ENCODE results near the gene NPHP4. TPM values are rescaled to one million over a fixed set of nuclear protein-coding genes. Genes with fewer than 3 reads are reported as not detected.

Gene NPHP4
- polyA plus RNA-seq, 2 of the 4 experiments (the other 2 are of a cell fraction), result 2.9 to 5.1 TPM

DNA sequence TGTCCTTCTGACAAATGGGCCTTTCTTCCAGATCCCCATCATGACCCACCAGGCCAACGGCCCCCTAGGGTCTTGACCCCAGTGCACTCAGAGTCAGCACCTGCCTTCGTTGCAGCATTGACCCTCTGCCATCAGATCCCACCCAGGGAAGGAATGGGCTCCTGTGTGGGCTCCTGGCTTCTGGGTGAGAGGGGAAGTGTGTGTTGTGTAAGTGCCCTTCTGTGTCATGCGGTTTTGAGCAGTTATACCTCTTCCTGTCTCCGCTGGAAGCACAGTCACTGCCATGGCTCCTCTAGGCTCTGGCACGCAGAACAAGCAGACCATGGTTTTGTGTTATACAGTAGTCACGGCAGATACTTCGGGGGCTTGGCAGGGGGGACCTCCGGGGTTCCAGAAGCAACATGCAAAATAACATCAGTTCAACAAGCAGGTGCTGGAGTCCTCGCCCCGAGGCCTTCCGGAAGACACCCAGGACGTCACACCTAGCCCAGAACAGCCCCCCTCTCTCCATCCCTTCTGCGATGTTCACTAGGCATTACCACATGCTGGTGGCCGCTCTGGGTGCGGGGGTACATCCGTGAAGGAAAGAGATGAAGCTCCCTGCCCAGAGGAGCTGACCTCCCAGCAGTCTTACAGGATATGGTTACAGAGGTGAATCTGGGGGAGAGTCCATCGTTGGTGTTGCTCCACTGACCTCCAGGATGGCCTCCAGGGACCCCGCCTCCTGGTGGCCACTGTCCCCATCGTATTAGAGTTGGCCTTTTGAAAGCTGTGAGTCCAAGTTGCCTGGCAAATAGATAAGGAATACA, 36.0 kb upstream of the NPHP4 start:
- Histone ChIP-seq H3K27ac (no peak overlapping the region), H3K4me3 (no peak overlapping the region), H3K4me1 (peaks cover 16% of the 10 kb centered on the region; the same call in 2 of the 3 replicates), H3K4me2 (no peak overlapping the region), H3K9me3 (no peaks in the 10 kb centered on the region)
- CTCF ChIA-PET, result no interaction called here
- ATAC-seq (no peak), DNase-seq (ENCODE audit: low read depth in 1 of 2, low spot score in 1 of 2) (no peak), FAIRE-seq (no peak)
- TF ChIP-seq HDAC2 (IDR thresholded peaks at IDR 0.05), result no peak
- no peak for TF ChIP-seq RFX5 (IDR thresholded peaks at IDR 0.05)
- TF ChIP-seq TFCP2L1 (CRISPR knock-in tag; IDR thresholded peaks at IDR 0.05), result no peak
- TF ChIP-seq, protein P1, sequence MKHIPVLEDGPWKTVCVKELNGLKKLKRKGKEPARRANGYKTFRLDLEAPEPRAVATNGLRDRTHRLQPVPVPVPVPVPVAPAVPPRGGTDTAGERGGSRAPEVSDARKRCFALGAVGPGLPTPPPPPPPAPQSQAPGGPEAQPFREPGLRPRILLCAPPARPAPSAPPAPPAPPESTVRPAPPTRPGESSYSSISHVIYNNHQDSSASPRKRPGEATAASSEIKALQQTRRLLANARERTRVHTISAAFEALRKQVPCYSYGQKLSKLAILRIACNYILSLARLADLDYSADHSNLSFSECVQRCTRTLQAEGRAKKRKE (CRISPR knock-in tag; IDR thresholded peaks at IDR 0.05; ENCODE audit: low read depth), result no peak
- no peak for TF ChIP-seq HOXB5 (CRISPR knock-in tag; IDR thresholded peaks at IDR 0.05)
- no peak for TF ChIP-seq FOXS1 (CRISPR knock-in tag; IDR thresholded peaks at IDR 0.05)
- POLR2A ChIA-PET, result no interaction called here
- WGBS (ENCODE audit: missing lambda C conversion rate), result 79% methylated on average over 12 of the region's 19 CpGs

DNA sequence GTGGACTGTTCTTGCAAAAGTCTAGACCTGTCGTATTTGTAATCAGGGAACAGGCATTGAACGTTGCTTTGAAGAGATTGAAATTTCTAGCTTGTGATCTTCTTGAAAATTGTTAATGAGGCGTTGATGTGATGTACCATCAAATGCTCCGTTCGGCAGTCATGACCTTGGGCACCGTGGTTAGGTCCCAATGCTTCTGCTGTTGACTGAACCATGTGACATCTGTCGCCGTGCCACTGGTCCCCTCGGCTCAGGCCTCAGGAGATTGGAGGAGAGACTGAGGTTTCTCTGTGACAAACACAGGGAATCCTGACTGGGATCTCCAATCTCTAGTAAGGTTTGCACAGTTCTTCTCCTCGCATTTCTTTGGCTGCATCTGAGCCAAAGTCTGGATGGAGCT, 35.4 kb upstream of the NPHP4 start:
- FAIRE-seq (no peak), ATAC-seq (no peak), DNase-seq (ENCODE audit: low read depth in 1 of 2, low spot score in 1 of 2) (no peak)
- TF ChIP-seq, protein P2, sequence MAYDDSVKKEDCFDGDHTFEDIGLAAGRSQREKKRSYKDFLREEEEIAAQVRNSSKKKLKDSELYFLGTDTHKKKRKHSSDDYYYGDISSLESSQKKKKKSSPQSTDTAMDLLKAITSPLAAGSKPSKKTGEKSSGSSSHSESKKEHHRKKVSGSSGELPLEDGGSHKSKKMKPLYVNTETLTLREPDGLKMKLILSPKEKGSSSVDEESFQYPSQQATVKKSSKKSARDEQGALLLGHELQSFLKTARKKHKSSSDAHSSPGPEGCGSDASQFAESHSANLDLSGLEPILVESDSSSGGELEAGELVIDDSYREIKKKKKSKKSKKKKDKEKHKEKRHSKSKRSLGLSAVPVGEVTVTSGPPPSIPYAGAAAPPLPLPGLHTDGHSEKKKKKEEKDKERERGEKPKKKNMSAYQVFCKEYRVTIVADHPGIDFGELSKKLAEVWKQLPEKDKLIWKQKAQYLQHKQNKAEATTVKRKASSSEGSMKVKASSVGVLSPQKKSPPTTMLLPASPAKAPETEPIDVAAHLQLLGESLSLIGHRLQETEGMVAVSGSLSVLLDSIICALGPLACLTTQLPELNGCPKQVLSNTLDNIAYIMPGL (CRISPR knock-in tag; IDR thresholded peaks at IDR 0.05; ENCODE audit: borderline replicate concordance), result no peak
- TF ChIP-seq KDM1A (IDR thresholded peaks at IDR 0.05; ENCODE audit: low read depth) (no peak), FOSL2 (IDR thresholded peaks at IDR 0.05) (no peak), FOSL2 (CRISPR knock-in tag; IDR thresholded peaks at IDR 0.05) (no peak), NPAS2 (CRISPR knock-in tag; IDR thresholded peaks at IDR 0.05; ENCODE audit: borderline replicate concordance) (no peak)
- 87% methylated on average over 10 of the region's 10 CpGs for WGBS (ENCODE audit: missing lambda C conversion rate)
- H3K27ac ChIP-seq, result no peak overlapping the region
- POLR2A ChIA-PET, result no interaction called here
- CTCF ChIA-PET, result no interaction called here
- H3K4me1 ChIP-seq, result peaks cover 16% of the 10 kb centered on the region; the same call in 2 of the 3 replicates
- no peaks in the 10 kb centered on the region for H3K9me3 ChIP-seq
- no peak overlapping the region for H3K4me3 ChIP-seq
- H3K4me2 ChIP-seq, result no peak overlapping the region

DNA sequence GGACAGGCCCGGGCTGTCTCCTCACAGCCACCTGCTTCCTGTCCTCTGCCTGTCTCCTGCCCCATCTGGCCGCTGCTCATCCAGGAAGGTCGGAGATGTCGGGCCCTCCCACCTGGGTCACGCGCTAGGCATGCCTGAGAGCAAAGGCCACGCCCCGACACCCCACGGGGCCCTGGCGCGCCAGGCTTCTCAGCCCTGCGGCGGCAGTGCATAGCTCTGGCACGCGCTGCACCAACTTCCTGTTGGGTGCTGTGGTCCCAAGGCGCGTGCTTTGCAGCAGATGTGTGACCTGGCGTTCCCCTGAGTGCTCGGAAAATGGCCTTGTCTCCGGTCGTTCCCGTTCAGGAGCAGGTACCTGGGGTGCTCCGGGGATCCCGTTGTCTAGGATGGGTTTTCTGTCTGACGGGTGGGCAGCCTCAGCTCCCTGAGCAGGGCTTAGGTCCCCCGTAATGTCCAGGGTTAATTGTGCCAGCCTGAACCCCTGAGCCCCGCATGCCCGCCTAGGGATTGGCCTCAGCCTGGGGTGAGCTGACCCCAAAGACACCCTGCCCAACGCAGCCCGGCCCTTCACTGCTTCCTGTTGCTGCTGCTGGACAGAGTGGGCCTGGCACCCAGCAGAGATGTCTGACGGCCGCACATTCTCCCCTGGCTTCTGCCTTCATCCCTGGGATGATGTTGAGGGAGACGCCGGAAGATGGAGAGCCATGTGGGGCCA, 34.0 kb upstream of the NPHP4 start:
- peaks cover 16% of the 10 kb centered on the region; the same call in 2 of the 3 replicates for H3K4me1 ChIP-seq
- WGBS (ENCODE audit: missing lambda C conversion rate), result 53% methylated on average over 10 of the region's 34 CpGs
- DNase-seq (ENCODE audit: low read depth in 1 of 2, low spot score in 1 of 2), result peak; percentile 44 to 68
- H3K27ac ChIP-seq, result peak overlapping the region; percentile 72 to 90
- peak overlapping the region; percentile 85 for H3K4me2 ChIP-seq
- H3K4me3 ChIP-seq, result peak overlapping the region; percentile 51
- FAIRE-seq, result no peak
- H3K9me3 ChIP-seq, result no peaks in the 10 kb centered on the region
- ChIA-PET POLR2A (no interaction called here), CTCF (interaction anchor here (0.9 to 1.3 kb wide), 2 partner anchors 20 to 51 kb away, joined by 3 read pairs; no protein-coding TSS in a partner anchor)
- peak; percentile 89 to 92 for ATAC-seq
- no peak for TF ChIP-seq SMC3 (IDR thresholded peaks at IDR 0.05)
- TF ChIP-seq, protein P3, sequence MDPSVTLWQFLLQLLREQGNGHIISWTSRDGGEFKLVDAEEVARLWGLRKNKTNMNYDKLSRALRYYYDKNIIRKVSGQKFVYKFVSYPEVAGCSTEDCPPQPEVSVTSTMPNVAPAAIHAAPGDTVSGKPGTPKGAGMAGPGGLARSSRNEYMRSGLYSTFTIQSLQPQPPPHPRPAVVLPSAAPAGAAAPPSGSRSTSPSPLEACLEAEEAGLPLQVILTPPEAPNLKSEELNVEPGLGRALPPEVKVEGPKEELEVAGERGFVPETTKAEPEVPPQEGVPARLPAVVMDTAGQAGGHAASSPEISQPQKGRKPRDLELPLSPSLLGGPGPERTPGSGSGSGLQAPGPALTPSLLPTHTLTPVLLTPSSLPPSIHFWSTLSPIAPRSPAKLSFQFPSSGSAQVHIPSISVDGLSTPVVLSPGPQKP (IDR thresholded peaks at IDR 0.05; ENCODE audit: low read depth, low read length), result no peak
- no peak for TF ChIP-seq CEBPB (IDR thresholded peaks at IDR 0.05)
- no peak for TF ChIP-seq MYC (IDR thresholded peaks at IDR 0.05; ENCODE audit: borderline replicate concordance, low read length)
- TF ChIP-seq SREBF2 (IDR thresholded peaks at IDR 0.05), result no peak
- TF ChIP-seq POLR2A (IDR thresholded peaks at IDR 0.05; ENCODE audit: low read length), result peak; percentile 30; the same call in 1 of the 2 replicates
- TF ChIP-seq RNF2 (IDR thresholded peaks at IDR 0.05; ENCODE audit: borderline replicate concordance, low read depth), result no peak
- no peak for TF ChIP-seq GATA3 (IDR thresholded peaks at IDR 0.05; ENCODE audit: borderline replicate concordance)
- no peak for TF ChIP-seq HEYL (CRISPR knock-in tag; IDR thresholded peaks at IDR 0.05)
- TF ChIP-seq HOXB5 (CRISPR knock-in tag; IDR thresholded peaks at IDR 0.05), result no peak
- no peak for TF ChIP-seq NFE2L2 (conservative IDR thresholded peaks at IDR 0.05; ENCODE audit: low read length)
- TF ChIP-seq, protein P4, sequence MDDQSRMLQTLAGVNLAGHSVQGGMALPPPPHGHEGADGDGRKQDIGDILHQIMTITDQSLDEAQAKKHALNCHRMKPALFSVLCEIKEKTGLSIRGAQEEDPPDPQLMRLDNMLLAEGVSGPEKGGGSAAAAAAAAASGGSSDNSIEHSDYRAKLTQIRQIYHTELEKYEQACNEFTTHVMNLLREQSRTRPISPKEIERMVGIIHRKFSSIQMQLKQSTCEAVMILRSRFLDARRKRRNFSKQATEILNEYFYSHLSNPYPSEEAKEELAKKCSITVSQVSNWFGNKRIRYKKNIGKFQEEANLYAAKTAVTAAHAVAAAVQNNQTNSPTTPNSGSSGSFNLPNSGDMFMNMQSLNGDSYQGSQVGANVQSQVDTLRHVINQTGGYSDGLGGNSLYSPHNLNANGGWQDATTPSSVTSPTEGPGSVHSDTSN (IDR thresholded peaks at IDR 0.05), result no peak
- TF ChIP-seq, protein P5, sequence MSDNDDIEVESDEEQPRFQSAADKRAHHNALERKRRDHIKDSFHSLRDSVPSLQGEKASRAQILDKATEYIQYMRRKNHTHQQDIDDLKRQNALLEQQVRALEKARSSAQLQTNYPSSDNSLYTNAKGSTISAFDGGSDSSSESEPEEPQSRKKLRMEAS (IDR thresholded peaks at IDR 0.05), result peak; percentile 86
- 0 out of 5 replicates have a peak, but pooled peaks of 1 of the 2 experiments have one; percentile 33 for TF ChIP-seq JUN (IDR thresholded peaks at IDR 0.05)
- no peak for TF ChIP-seq EP300 (IDR thresholded peaks at IDR 0.05)
- no peak for TF ChIP-seq KDM1A (IDR thresholded peaks at IDR 0.05; ENCODE audit: low read depth)
- no peak for TF ChIP-seq FOSL2 (IDR thresholded peaks at IDR 0.05)
- no peak for TF ChIP-seq FOSL2 (CRISPR knock-in tag; IDR thresholded peaks at IDR 0.05)
- 0 out of 2 replicates have a peak, but pooled peaks have one; percentile 14 for TF ChIP-seq BHLHE40 (IDR thresholded peaks at IDR 0.05; ENCODE audit: low read depth, low read length)
- no peak for TF ChIP-seq ZSCAN20 (CRISPR knock-in tag; IDR thresholded peaks at IDR 0.05)
- TF ChIP-seq CBX2 (IDR thresholded peaks at IDR 0.05; ENCODE audit: borderline replicate concordance, low read depth), result no peak
- TF ChIP-seq FOSB (CRISPR knock-in tag; IDR thresholded peaks at IDR 0.05), result no peak
